ENCODE measurements around the gene PDE4D. TPM values are rescaled to one million over a fixed set of nuclear protein-coding genes. Genes with fewer than 3 reads are reported as not detected.

Gene PDE4D
- total and polyA plus RNA-seq, 12 donors = 1.2 to 18.9 (median 2.1) TPM

DNA sequence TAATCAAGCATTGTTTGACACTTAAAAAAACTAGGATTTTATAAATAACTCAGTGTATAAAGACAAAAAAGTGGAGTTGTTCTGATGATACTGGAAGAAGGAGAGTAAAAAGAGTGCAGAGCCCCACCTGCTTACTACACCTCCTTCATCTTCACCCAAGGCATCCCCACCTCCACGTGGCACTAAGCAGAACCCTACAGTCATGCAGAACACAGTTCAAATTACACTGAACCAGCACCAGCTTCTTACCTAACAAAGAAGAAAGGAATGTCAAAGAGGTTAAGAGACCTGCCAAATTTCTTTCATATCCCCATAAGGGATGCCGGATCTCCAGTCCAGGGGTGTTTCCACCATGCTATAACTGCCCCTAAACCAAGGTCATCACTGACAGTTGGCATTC lies 55.5 kb downstream of the PDE4D start:
- intact Hi-C loops (cut with DNase I) = no loop called here
- H3K4me3 ChIP-seq = no peak overlapping the region
- H3K4me1 ChIP-seq (replicated peaks in 1 of 2) = no peaks in the 10 kb centered on the region
- no peak for TF ChIP-seq POLR2A (IDR thresholded peaks at IDR 0.05)
- TF ChIP-seq, protein P1, sequence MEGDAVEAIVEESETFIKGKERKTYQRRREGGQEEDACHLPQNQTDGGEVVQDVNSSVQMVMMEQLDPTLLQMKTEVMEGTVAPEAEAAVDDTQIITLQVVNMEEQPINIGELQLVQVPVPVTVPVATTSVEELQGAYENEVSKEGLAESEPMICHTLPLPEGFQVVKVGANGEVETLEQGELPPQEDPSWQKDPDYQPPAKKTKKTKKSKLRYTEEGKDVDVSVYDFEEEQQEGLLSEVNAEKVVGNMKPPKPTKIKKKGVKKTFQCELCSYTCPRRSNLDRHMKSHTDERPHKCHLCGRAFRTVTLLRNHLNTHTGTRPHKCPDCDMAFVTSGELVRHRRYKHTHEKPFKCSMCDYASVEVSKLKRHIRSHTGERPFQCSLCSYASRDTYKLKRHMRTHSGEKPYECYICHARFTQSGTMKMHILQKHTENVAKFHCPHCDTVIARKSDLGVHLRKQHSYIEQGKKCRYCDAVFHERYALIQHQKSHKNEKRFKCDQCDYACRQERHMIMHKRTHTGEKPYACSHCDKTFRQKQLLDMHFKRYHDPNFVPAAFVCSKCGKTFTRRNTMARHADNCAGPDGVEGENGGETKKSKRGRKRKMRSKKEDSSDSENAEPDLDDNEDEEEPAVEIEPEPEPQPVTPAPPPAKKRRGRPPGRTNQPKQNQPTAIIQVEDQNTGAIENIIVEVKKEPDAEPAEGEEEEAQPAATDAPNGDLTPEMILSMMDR (IDR thresholded peaks at IDR 0.05) = no peak
- WGBS, 4 donors = 49 to 62% (median 52%) methylated on average over 2 of the region's 2 CpGs
- no peaks in the 10 kb centered on the region for H3K9me3 ChIP-seq (replicated peaks in 1 of 3)
- no peaks in the 10 kb centered on the region for H3K27me3 ChIP-seq
- H3K27ac ChIP-seq = no peak overlapping the region
- H3K36me3 ChIP-seq (replicated peaks in 1 of 2) = no peaks in the 10 kb centered on the region
- DNase-seq = no peak

DNA sequence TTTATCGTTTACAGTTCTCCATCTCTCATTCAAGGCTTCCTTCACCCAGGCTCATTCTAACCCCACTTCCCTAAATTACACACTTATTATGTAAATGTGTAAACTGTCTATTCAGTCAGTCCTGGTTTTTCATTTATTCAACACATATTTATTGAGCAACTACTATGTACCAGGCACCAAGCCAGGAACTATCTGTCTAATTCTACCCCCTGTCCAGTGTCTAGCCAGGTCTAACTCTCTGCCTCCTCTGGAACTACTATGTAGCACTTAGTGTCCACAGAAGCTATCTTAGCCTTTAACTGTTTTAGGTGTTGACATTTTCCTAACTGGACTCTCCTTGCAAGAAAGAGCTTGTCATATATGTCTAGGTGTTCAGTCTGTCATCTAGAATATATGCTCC lies 56.5 kb downstream of the PDE4D start:
- Histone ChIP-seq H3K36me3 (replicated peaks in 1 of 2) (no peaks in the 10 kb centered on the region), H3K27ac (no peak overlapping the region), H3K27me3 (no peaks in the 10 kb centered on the region), H3K9me3 (replicated peaks in 1 of 3) (no peaks in the 10 kb centered on the region), H3K4me1 (replicated peaks in 1 of 2) (no peaks in the 10 kb centered on the region), H3K4me3 (no peak overlapping the region)
- DNase-seq = no peak
- intact Hi-C loops (cut with DNase I) = no loop called here
- WGBS, 4 donors = 72 to 84% (median 77%) methylated on average over 1 of the region's 1 CpG
- no peak for TF ChIP-seq POLR2A (IDR thresholded peaks at IDR 0.05)
- TF ChIP-seq, protein P1 (IDR thresholded peaks at IDR 0.05) = no peak

DNA sequence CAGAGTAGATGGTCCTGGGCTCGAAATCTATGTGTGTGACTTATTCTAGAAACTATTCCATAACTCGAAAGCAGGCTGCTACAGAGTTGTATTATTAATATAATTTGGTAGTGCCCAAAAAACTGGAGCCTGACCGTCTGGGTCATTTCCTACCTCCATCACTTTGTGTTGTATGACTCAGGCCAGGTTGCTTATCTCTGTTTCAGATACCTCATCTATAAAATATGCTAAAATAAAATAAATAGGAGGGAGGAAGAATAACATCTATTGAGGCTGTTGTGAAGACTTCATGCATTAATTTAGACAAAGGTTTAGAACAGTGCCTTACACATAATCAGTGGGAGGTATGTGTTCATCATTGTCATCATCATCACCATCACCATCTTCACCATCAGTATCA lies 57.7 kb downstream of the PDE4D start:
- Histone ChIP-seq H3K27ac (no peak overlapping the region), H3K36me3 (replicated peaks in 1 of 2) (no peaks in the 10 kb centered on the region), H3K4me3 (no peak overlapping the region), H3K4me1 (replicated peaks in 1 of 2) (no peaks in the 10 kb centered on the region), H3K27me3 (no peaks in the 10 kb centered on the region), H3K9me3 (replicated peaks in 1 of 3) (no peaks in the 10 kb centered on the region)
- DNase-seq = no peak
- intact Hi-C loops (cut with DNase I) = no loop called here
- WGBS, 4 donors = 58 to 63% (median 59%) methylated on average over 3 of the region's 3 CpGs
- TF ChIP-seq, protein P1 (IDR thresholded peaks at IDR 0.05) = no peak
- no peak for TF ChIP-seq POLR2A (IDR thresholded peaks at IDR 0.05)

DNA sequence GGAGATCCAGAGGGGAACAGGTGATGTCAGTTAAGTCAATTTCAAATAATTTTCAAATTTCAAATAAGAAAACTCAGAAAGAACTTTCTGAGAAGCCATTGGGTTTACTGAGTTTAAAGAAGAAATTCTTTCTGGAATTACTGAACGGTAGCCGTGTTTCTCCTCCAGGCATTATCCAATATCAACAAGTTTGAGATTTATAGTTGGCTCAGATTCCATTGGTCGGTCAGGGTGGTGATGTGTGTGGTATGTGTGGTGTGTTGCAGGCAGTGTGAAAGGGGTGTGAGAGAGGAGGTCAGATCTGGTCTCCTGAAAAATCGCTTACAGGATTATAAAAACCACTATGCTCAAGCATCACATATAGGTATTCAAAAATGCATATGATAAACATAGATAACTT lies 60.1 kb downstream of the PDE4D start:
- no peak overlapping the region for H3K27ac ChIP-seq
- H3K4me1 ChIP-seq (replicated peaks in 1 of 2) = no peaks in the 10 kb centered on the region
- no peaks in the 10 kb centered on the region for H3K9me3 ChIP-seq (replicated peaks in 1 of 3)
- no peaks in the 10 kb centered on the region for H3K36me3 ChIP-seq (replicated peaks in 1 of 2)
- no peak overlapping the region for H3K4me3 ChIP-seq
- intact Hi-C loops (cut with DNase I) = no loop called here
- H3K27me3 ChIP-seq = no peaks in the 10 kb centered on the region
- 26 to 38% (median 32%) methylated on average over 4 of the region's 4 CpGs for WGBS, 4 donors
- TF ChIP-seq, protein P1 (IDR thresholded peaks at IDR 0.05) = no peak
- no peak for TF ChIP-seq POLR2A (IDR thresholded peaks at IDR 0.05)
- DNase-seq = no peak
